Measurements from ENCODE around the gene RNF41.

RNF41 gene

DNA sequence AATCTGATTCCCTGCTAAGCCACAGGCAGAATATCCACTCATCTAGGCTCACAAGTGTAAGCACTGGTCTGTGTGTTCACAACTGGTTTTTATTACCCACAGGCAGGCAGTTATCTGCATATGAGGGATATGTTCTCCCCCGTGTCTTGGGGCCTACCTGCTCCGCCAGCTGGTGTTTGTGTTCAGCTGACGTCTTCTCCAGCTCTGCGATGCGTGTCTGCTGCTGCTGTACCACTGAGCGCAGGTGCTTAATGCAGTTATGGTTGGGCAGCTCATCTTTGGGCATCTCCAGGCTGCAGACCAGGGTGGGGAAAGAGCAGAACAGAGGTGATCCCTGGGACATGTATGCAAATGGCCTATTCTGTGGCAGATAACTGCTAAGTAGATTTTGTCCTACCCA, 13.7 kb downstream of the RNF41 start:
- TF ChIP-seq, protein P1, sequence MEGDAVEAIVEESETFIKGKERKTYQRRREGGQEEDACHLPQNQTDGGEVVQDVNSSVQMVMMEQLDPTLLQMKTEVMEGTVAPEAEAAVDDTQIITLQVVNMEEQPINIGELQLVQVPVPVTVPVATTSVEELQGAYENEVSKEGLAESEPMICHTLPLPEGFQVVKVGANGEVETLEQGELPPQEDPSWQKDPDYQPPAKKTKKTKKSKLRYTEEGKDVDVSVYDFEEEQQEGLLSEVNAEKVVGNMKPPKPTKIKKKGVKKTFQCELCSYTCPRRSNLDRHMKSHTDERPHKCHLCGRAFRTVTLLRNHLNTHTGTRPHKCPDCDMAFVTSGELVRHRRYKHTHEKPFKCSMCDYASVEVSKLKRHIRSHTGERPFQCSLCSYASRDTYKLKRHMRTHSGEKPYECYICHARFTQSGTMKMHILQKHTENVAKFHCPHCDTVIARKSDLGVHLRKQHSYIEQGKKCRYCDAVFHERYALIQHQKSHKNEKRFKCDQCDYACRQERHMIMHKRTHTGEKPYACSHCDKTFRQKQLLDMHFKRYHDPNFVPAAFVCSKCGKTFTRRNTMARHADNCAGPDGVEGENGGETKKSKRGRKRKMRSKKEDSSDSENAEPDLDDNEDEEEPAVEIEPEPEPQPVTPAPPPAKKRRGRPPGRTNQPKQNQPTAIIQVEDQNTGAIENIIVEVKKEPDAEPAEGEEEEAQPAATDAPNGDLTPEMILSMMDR (IDR thresholded peaks at IDR 0.05; ENCODE audit: insufficient read depth, low read length, poor library complexity, severe bottlenecking) = no peak
- no peak for TF ChIP-seq EZH2phosphoT487 (conservative IDR thresholded peaks at IDR 0.05; ENCODE audit: low read length)
- H3K27ac ChIP-seq (ENCODE audit: low read depth, low read length) = peak overlapping the region; percentile 68
- no peak overlapping the region for H3K9ac ChIP-seq (ENCODE audit: low read length)
- H3K79me2 ChIP-seq (ENCODE audit: insufficient read depth, low read length) = no peaks in the 10 kb centered on the region
- no peaks in the 10 kb centered on the region for H3K27me3 ChIP-seq (ENCODE audit: low read length)
- no peak overlapping the region for H3K4me2 ChIP-seq (ENCODE audit: low read depth, low read length, poor library complexity, severe bottlenecking)
- no peak overlapping the region for H2AFZ ChIP-seq (ENCODE audit: low read depth, low read length, severe bottlenecking)
- H3K4me3 ChIP-seq (ENCODE audit: insufficient read depth, low read length, poor library complexity, severe bottlenecking) = no peak overlapping the region
- H3F3A ChIP-seq (ENCODE audit: insufficient read depth) = peaks cover 11% of the 10 kb centered on the region; the same call in 1 of the 2 replicates
- peaks cover 11% of the 10 kb centered on the region for H3K36me3 ChIP-seq (ENCODE audit: low read length)
- H3K9me3 ChIP-seq (ENCODE audit: insufficient read depth, low read length) = no peaks in the 10 kb centered on the region
- no peaks in the 10 kb centered on the region for H4K20me1 ChIP-seq (ENCODE audit: low read depth, low read length)
- no peaks in the 10 kb centered on the region for H3K9me2 ChIP-seq (replicated peaks; ENCODE audit: insufficient read depth, low read length)

DNA sequence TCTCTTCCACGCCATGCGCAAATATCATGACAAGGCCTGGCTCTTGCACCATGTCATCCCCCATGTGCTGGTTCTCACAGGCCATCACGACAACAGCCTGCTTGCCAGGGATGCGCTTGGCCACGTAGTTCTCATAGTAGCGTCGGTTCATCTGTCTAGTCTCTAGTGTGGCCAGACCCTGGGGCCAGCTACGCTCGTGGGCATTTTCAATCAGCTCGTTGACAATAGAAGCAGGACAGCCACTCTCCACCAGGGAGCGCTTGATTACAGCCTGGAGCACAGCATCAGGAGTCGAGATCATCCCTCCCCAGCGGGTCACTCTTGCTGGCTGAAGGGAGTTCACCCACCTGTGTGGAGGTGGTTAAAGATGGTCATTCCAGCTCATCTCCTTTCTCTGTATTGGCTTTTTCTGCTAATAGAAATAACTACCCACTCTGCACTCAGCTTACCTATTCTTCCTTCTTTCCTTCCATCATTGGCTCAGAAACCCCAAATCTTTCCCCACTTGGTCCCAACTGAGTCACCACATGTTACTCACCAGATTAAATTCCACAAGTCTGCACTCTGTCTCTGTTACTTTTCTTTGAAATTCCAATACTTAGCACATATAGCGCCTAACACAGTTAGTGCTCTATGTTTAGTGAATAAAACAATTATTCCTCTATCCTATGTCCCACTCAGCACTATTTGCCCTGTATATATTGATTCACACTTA, 15.1 kb downstream of the RNF41 start:
- H3K9me3 ChIP-seq (ENCODE audit: insufficient read depth, low read length) = no peaks in the 10 kb centered on the region
- no peaks in the 10 kb centered on the region for H3K79me2 ChIP-seq (ENCODE audit: insufficient read depth, low read length)
- no peak overlapping the region for H3K4me3 ChIP-seq (ENCODE audit: insufficient read depth, low read length, poor library complexity, severe bottlenecking)
- H3K27ac ChIP-seq (ENCODE audit: low read depth, low read length) = 0 out of 2 replicates have a peak overlapping the region, but pooled peaks have one; percentile 12
- H2AFZ ChIP-seq (ENCODE audit: low read depth, low read length, severe bottlenecking) = no peak overlapping the region
- TF ChIP-seq EZH2phosphoT487 (conservative IDR thresholded peaks at IDR 0.05; ENCODE audit: low read length) = no peak
- TF ChIP-seq, protein P1 (IDR thresholded peaks at IDR 0.05; ENCODE audit: insufficient read depth, low read length, poor library complexity, severe bottlenecking) = peak; percentile 54
- no peaks in the 10 kb centered on the region for H4K20me1 ChIP-seq (ENCODE audit: low read depth, low read length)
- H3F3A ChIP-seq (ENCODE audit: insufficient read depth) = peaks cover 15% of the 10 kb centered on the region; the same call in 1 of the 2 replicates
- H3K36me3 ChIP-seq (ENCODE audit: low read length) = peaks cover 8% of the 10 kb centered on the region; the same call in 1 of the 2 replicates
- H3K27me3 ChIP-seq (ENCODE audit: low read length) = no peaks in the 10 kb centered on the region
- no peaks in the 10 kb centered on the region for H3K9me2 ChIP-seq (replicated peaks; ENCODE audit: insufficient read depth, low read length)
- no peak overlapping the region for H3K4me2 ChIP-seq (ENCODE audit: low read depth, low read length, poor library complexity, severe bottlenecking)
- no peak overlapping the region for H3K9ac ChIP-seq (ENCODE audit: low read length)

DNA sequence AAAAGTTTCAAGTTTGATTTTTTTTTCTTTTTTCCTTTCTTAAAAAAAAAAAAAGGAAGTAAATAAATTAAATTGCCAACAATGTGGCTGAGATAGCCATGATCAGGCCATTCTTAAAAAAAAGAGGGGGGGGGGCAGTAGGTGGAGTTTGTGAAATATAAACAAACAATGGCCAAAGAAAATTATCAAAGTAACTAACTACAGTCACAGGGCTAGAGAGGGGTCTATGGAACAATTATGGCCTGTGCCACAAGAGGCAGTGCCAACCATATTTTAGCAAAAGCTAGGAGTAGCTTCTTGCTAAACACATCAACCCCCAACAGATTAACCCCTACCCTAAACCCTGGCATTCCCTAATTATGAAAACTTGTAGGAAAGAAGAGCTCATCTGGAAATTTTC, 16.3 kb downstream of the RNF41 start:
- H3F3A ChIP-seq (ENCODE audit: insufficient read depth) = peaks cover 15% of the 10 kb centered on the region; the same call in 1 of the 2 replicates
- H2AFZ ChIP-seq (ENCODE audit: low read depth, low read length, severe bottlenecking) = no peak overlapping the region
- H3K9ac ChIP-seq (ENCODE audit: low read length) = no peak overlapping the region
- H3K9me3 ChIP-seq (ENCODE audit: insufficient read depth, low read length) = no peaks in the 10 kb centered on the region
- H3K36me3 ChIP-seq (ENCODE audit: low read length) = peaks cover 8% of the 10 kb centered on the region; the same call in 1 of the 2 replicates
- H3K9me2 ChIP-seq (replicated peaks; ENCODE audit: insufficient read depth, low read length) = no peaks in the 10 kb centered on the region
- H3K27me3 ChIP-seq (ENCODE audit: low read length) = no peaks in the 10 kb centered on the region
- H3K79me2 ChIP-seq (ENCODE audit: insufficient read depth, low read length) = no peaks in the 10 kb centered on the region
- H4K20me1 ChIP-seq (ENCODE audit: low read depth, low read length) = no peaks in the 10 kb centered on the region
- TF ChIP-seq, protein P1 (IDR thresholded peaks at IDR 0.05; ENCODE audit: insufficient read depth, low read length, poor library complexity, severe bottlenecking) = no peak
- TF ChIP-seq EZH2phosphoT487 (conservative IDR thresholded peaks at IDR 0.05; ENCODE audit: low read length) = no peak
- H3K27ac ChIP-seq (ENCODE audit: low read depth, low read length) = no peak overlapping the region
- H3K4me3 ChIP-seq (ENCODE audit: insufficient read depth, low read length, poor library complexity, severe bottlenecking) = no peak overlapping the region
- no peak overlapping the region for H3K4me2 ChIP-seq (ENCODE audit: low read depth, low read length, poor library complexity, severe bottlenecking)

Measured in SU-DHL-6 (cell line).